Thymus (tissue), 11 donors: Measurements from ENCODE around the gene RIOK3. TPM values are rescaled to one million over a fixed set of nuclear protein-coding genes. Genes with fewer than 3 reads are reported as not detected.
A peak's percentile ranks its signal among the peaks of the same experiment; 100 is the strongest.
"Not testable (repeated sequence)": the region's sequence is repeated elsewhere in the genome, so short reads cannot be mapped to it uniquely, and the experiment has no call there.

Experiments
- DNase-seq, 9 donors: peaks; one replicate each; pipeline ENCODE4 v3.0.0-alpha.2; 2013; ENCODE audit warnings: low spot score in 9 of 9, low read depth in 6 of 9, missing footprints in 1 of 9
- H3K27ac ChIP-seq, 2 donors: one replicate each; pipeline ENCODE4 v1.5.1; 2013; ENCODE audit warnings: control low read depth in 1 of 2, low read depth in 1 of 2, low read length in 1 of 2, mild to moderate bottlenecking in 1 of 2, moderate library complexity in 1 of 2
- H3K27me3 ChIP-seq, 2 donors: one replicate each; pipeline ENCODE4 v1.5.1; 2013; ENCODE audit warnings: low read length in 1 of 2; ENCODE audit not compliant: control insufficient read depth in 2 of 2, insufficient read depth in 1 of 2
- H3K36me3 ChIP-seq, 2 donors: one replicate each; pipeline ENCODE4 v1.5.1; 2013; ENCODE audit warnings: low read length in 1 of 2, mild to moderate bottlenecking in 1 of 2, moderate library complexity in 1 of 2; ENCODE audit not compliant: control insufficient read depth in 2 of 2, insufficient read depth in 2 of 2
- H3K4me1 ChIP-seq, 2 donors: one replicate each; pipeline ENCODE4 v1.5.1; 2013; ENCODE audit warnings: low read length in 2 of 2; ENCODE audit not compliant: control insufficient read depth in 2 of 2, insufficient read depth in 2 of 2
- H3K4me3 ChIP-seq, 2 donors: one replicate each; pipeline ENCODE4 v1.5.1; 2013; ENCODE audit warnings: low read length in 2 of 2, control low read depth in 1 of 2, mild to moderate bottlenecking in 1 of 2
- H3K9me3 ChIP-seq, 2 donors: one replicate each; pipeline ENCODE4 v1.5.1; 2013; ENCODE audit warnings: low read length in 1 of 2, mild to moderate bottlenecking in 1 of 2; ENCODE audit not compliant: control insufficient read depth in 2 of 2, insufficient read depth in 1 of 2
- WGBS: extraction: QIAGEN DNeasy Blood & Tissue Kit; methylation state at CpG from one replicate; pipeline ENCODE4 v1.1.7; 2013; 5-methylcytosine and 5-hydroxymethylcytosine counted together
- polyA plus RNA-seq: library from polyadenylated mRNA; stranded (reverse); fragments of 200-250 nt; gene quantifications from one replicate; pipeline ENCODE4 v1.2.3, GENCODE V29; 2013
- total RNA-seq: library from RNA; stranded (reverse); fragments of 120-200 nt; gene quantifications from one replicate; pipeline ENCODE4 v1.2.4, GENCODE V29; 2013
- donor health status: healthy.

RIOK3 gene
- total and polyA plus RNA-seq, 2 donors: 34.8 to 81.4 TPM

DNA sequence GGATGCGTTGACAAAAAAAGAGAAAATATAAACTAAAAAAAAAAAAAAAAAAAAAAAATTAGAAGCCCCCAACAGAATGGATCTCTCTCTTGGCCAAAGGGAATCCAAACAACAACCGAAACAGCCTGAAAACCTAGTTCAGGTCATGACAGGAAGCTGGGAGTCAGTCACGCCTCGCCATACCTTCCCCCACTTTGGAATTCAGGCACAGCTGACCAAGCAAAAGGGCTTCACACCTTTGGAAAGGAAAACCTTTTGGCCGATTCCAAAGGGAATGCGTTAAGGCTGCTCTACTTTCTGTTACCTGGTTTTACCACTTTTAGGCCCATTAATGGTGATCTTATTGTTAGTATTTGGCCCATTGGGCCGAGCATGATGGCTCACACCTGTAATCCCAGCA, 32.3 kb downstream of the RIOK3 start:
- 97% methylated on average over 7 of the region's 7 CpGs for WGBS
- no peak for DNase-seq

DNA sequence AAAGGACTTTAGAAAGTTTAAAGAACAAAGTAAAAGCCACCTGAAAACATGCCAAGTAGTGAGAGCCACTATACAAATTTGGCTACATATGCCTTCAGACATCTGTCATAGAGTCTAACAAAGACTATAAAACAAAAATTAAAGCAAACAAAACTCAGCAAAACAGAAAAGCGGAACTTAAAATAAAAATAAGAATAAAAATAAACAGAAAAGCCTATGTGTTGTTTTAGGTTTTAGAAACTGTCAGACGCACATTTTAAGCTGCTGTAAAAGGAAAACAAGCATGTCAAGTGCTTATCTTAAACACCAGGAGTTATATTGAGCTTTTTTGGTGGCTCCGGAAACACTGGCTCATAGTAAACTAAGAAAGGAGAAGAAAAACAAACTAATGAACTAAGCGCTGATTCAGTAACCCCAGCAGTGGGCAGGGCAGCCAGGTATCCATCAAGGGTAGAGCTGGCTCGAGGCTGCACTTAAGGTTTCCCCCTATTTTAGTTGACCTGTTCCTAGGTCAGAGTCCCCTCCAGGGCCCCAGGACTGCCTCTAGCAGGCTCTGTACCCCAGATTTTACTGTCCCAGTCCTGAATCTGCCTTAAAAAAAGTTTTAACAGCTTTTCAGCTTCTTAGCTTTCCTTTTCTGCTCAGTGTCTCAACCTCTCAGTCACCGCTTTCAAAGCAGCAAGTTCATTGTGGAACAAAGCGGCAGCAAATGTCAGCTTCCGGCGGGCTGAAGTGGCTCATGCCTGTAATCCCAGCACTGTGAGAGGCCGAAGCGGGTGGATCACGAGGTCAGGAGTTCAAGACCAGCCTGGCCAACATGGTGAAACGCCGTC, 34.9 kb downstream of the RIOK3 start:
- peak in 5 of 9 donors; percentile 26 to 79 (median 53) for DNase-seq
- H3K27ac ChIP-seq: peak overlapping the region; percentile 92 to 97
- H3K36me3 ChIP-seq: peaks cover 4 to 5% of the 10 kb centered on the region in 2 donors
- H3K9me3 ChIP-seq: no peaks in the 10 kb centered on the region
- peaks cover 8 to 12% of the 10 kb centered on the region in 2 donors for H3K4me1 ChIP-seq
- H3K27me3 ChIP-seq: no peaks in the 10 kb centered on the region
- 8% methylated on average over 14 of the region's 14 CpGs for WGBS
- peak overlapping the region; percentile 17 to 39 for H3K4me3 ChIP-seq

More for the DNA sequence above, 32.3 kb downstream of the RIOK3 start:
- Histone ChIP-seq H3K27ac (no peak overlapping the region), H3K36me3 (peaks cover 15 to 18% of the 10 kb centered on the region in 2 donors), H3K27me3 (no peaks in the 10 kb centered on the region), H3K4me3 (no peak overlapping the region), H3K4me1 (peaks cover 8 to 12% of the 10 kb centered on the region in 2 donors), H3K9me3 (no peaks in the 10 kb centered on the region)

DNA sequence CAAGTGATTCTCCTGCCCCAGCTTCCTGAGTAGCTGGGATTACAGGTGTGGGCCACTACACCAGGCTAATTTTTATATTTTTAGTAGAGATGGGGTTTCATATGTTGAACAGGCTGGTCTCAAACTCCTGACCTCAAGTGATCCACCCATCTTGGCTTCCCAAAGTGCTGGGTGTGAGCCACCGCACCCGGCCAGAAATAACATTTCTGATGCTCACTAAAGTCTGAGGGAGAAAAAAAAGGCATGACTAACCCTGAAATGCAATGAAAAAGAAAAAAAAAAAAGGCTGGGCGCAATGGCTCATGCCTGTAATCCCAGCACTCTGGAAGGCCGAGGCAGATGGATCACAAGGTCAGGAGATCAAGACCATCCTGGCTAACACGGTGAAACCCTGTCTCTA, 36.5 kb downstream of the RIOK3 start:
- H3K9me3 ChIP-seq, DNase-seq, H3K27ac ChIP-seq, H3K36me3 ChIP-seq, H3K27me3 ChIP-seq, H3K4me3 ChIP-seq: not testable (repeated sequence)
- H3K4me1 ChIP-seq: peaks cover 8 to 12% of the 10 kb centered on the region in 2 donors
- 96% methylated on average over 5 of the region's 5 CpGs for WGBS

DNA sequence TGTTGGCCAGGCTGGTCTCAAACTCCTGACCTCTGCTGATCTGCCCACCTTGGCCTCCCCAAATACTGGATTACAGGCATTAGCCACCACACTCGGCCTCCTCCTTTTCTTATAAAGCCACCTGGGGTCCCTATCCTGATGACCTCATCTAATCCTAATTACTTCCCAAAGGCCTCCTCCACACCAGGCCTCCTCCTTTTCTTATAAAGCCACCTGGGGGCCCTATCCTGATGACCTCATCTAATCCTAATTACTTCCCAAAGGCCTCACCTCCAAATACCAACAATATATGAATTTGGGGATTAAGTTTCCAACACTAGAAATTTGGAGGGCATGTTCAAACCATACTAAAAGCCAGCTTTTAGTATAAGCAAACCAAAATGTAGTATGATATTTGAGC, 40.6 kb downstream of the RIOK3 start:
- Histone ChIP-seq H3K4me1 (peaks cover 2 to 8% of the 10 kb centered on the region in 2 donors), H3K27ac (no peak overlapping the region), H3K9me3 (no peaks in the 10 kb centered on the region), H3K27me3 (no peaks in the 10 kb centered on the region), H3K4me3 (no peak overlapping the region), H3K36me3 (no peaks in the 10 kb centered on the region)
- WGBS: 100% methylated on average over 1 of the region's 1 CpG
- no peak for DNase-seq

- H3K9me3 ChIP-seq: no peaks in the 10 kb centered on the region
- H3K27ac ChIP-seq: no peak overlapping the region
- H3K27me3 ChIP-seq: no peaks in the 10 kb centered on the region
- no peak overlapping the region for H3K4me3 ChIP-seq
- peaks cover 4 to 13% of the 10 kb centered on the region in 2 donors for H3K4me1 ChIP-seq
- WGBS: 91% methylated on average over 1 of the region's 1 CpG
- no peak for DNase-seq
- no peaks in the 10 kb centered on the region for H3K36me3 ChIP-seq
These were observed 41.9 kb downstream of the RIOK3 start for GRCh38 chr18:23494992-23495391.

DNA sequence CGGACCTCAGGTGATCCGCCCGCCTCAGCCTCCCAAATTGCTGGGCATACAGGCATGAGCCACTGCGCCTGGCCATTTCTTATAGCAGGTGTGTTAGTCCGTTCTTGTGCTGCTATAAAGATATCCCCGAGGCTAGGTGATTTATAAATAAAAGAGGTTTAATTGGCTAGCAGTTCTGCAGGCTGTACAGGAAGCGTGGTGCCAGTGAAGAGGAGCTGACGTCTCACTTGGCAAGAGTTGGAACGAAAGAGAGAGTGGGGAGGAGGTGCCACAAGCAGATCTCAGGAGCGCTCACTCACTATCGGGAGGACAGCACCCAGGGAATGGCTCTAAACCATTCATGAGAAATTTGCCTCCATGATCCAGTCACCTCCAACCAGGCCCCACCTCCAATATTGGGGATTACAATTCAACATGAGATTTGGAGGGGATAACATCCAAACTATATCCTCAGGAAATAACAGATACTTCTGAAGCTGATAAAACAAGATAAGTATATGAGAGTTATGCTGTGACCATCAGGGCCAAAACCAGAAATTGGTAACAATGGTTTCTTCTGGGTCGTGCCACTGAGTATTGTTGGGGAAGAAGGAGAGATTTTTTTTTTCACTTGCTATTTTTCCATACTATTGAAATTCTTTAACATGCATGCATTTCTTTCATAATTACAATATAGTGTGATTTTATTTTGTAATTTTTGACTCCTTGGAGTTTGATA, 42.8 kb downstream of the RIOK3 start:
- Histone ChIP-seq H3K4me3 (no peak overlapping the region), H3K27ac (no peak overlapping the region), H3K9me3 (no peaks in the 10 kb centered on the region), H3K36me3 (no peaks in the 10 kb centered on the region), H3K4me1 (peaks cover 4 to 13% of the 10 kb centered on the region in 2 donors), H3K27me3 (no peaks in the 10 kb centered on the region)
- no peak for DNase-seq
- 45% methylated on average over 12 of the region's 12 CpGs for WGBS

DNA sequence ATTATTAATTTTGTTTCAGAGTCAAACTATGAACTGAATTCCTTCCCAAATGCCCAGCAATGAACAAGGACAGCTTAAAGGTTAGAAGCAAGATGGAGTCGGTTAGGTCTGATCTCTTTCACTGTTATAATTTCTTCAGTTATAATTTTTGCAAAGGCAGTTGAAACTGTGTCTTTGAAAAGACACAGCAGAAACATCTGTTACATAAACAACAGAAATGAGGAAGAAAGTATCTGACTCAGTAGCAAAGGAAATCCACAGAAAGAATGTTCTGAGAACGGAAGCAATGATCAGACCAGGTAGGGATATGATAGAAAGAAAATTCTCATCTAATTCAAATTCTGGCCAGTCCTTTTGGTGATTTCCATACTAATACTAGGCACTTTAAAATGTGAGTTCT, 45.0 kb downstream of the RIOK3 start:
- Histone ChIP-seq H3K27ac (peak overlapping the region; percentile 68 to 87), H3K4me3 (no peak overlapping the region), H3K27me3 (no peaks in the 10 kb centered on the region), H3K9me3 (no peaks in the 10 kb centered on the region), H3K36me3 (no peaks in the 10 kb centered on the region), H3K4me1 (peaks cover 10 to 22% of the 10 kb centered on the region in 2 donors)
- 20% methylated on average over 2 of the region's 2 CpGs for WGBS
- DNase-seq: peak in 1 of 9 donors; percentile 45

- peak in 8 of 9 donors; percentile 49 to 90 (median 74) for DNase-seq
- Histone ChIP-seq H3K27me3 (no peaks in the 10 kb centered on the region), H3K9me3 (no peaks in the 10 kb centered on the region), H3K4me1 (peaks cover 10 to 23% of the 10 kb centered on the region in 2 donors), H3K27ac (peak overlapping the region; percentile 61 to 87), H3K36me3 (no peaks in the 10 kb centered on the region), H3K4me3 (no peak overlapping the region)
- 28% methylated on average over 5 of the region's 5 CpGs for WGBS
These were observed 45.8 kb downstream of the RIOK3 start for GRCh38 chr18:23498877-23499276.

- H3K4me3 ChIP-seq: no peak overlapping the region
- DNase-seq: no peak
- peaks cover 14 to 27% of the 10 kb centered on the region in 2 donors for H3K4me1 ChIP-seq
- no peaks in the 10 kb centered on the region for H3K27me3 ChIP-seq
- H3K36me3 ChIP-seq: no peaks in the 10 kb centered on the region
- no peaks in the 10 kb centered on the region for H3K9me3 ChIP-seq
- WGBS: 70% methylated on average over 11 of the region's 11 CpGs
- H3K27ac ChIP-seq: no peak overlapping the region
These were observed 46.2 kb downstream of the RIOK3 start for GRCh38 chr18:23499291-23499781.
